ENCODE results near the gene SZRD1. TPM values are rescaled to one million over a fixed set of nuclear protein-coding genes. Genes with fewer than 3 reads are reported as not detected.

SZRD1 gene
- total and polyA plus RNA-seq, 2 of the 4 experiments (the other 2 are of a cell fraction) = 119 to 149 TPM

DNA sequence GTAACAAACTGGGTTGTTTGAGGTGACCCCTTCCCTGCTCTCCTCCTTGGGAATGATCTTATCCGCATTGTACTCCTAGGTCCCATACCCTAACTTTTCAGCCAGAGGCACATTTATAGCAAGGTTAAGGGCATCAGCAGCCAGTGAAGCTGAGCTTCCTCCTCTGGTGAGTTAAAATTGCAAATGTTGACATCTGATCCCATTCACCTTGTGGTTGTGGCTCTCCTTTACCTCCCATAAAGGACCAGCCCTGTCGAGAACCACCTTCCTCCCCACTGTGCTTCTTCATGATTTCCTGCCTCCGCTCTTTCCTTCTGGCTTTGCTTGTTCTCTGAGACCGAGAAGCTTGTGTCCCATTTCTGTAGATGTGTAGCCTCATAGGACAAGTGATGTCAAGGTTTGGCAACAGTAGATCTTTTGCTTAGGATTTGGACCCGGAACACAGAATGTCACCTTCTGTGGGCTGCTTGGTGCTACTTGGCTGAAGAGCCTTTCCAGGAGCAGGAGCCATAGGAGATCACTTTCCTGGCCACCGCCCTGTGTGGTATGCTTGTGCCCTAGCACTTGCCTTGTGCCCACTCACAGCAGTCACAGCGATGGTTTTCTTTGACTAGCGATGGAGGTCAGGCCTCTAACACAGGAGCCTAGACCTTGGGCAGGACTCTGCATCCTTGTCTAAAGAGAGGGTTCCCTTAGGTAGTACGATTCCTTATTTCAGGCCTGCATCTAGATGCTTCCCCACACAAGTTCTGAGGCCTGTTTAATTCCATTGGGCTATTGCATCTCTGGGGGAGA is 18.8 kb downstream of the SZRD1 start:
- Histone ChIP-seq H3K18ac (ENCODE audit: low read depth, low read length) (peak overlapping the region; percentile 53), H3K4me3 (ENCODE audit: insufficient read depth, low read depth, low read length) (no peak overlapping the region), H2BK5ac (ENCODE audit: low read depth, low read length, poor library complexity, severe bottlenecking) (peak overlapping the region; percentile 63), H2AFZ (replicated peaks; ENCODE audit: low read length, poor library complexity) (no peak overlapping the region), H3K27ac (ENCODE audit: insufficient read depth, low read length) (peak overlapping the region; percentile 72), H3K23ac (ENCODE audit: low read depth, low read length) (peak overlapping the region; percentile 44), H2BK120ac (ENCODE audit: low read depth, low read length) (peak overlapping the region; percentile 49), H3K14ac (replicated peaks; ENCODE audit: low read depth, low read length) (peak overlapping the region; percentile 16), H4K8ac (ENCODE audit: low read depth in 2 of 2, low read length in 2 of 2) (peak overlapping the region in 1 of 2 experiments; percentile 42; a peak in 1 of 4 replicates), H2AK5ac (ENCODE audit: low read depth, low read length) (peak overlapping the region; percentile 60), H3K4me2 (ENCODE audit: low read depth, low read length) (peak overlapping the region; percentile 24; the same call in 1 of the 2 replicates), H2BK15ac (ENCODE audit: low read depth, low read length) (peak overlapping the region; percentile 10; the same call in 1 of the 3 replicates), H3K27me3 (ENCODE audit: control insufficient read depth, insufficient read depth, low read length) (no peaks in the 10 kb centered on the region), H4K5ac (ENCODE audit: low read depth, low read length) (peak overlapping the region; percentile 51), H3K9me1 (ENCODE audit: insufficient read depth, low read length) (peaks cover 42% of the 10 kb centered on the region), H4K91ac (ENCODE audit: insufficient read depth, low read depth, low read length) (peak overlapping the region; percentile 30), H3K9me3 (ENCODE audit: control insufficient read depth, insufficient read depth, low read length) (no peaks in the 10 kb centered on the region), H3K36me3 (ENCODE audit: control insufficient read depth, insufficient read depth, low read length) (no peaks in the 10 kb centered on the region), H3K79me1 (ENCODE audit: low read depth in 1 of 2, low read length in 2 of 2) (peaks cover 13 to 76% of the 10 kb centered on the region in 2 experiments), H4K20me1 (ENCODE audit: insufficient read depth, low read length) (peaks cover 66% of the 10 kb centered on the region), H2BK20ac (ENCODE audit: low read depth, low read length) (0 out of 2 replicates have a peak overlapping the region, but pooled peaks have one; percentile 9), H2AK9ac (replicated peaks; ENCODE audit: low read depth, low read length, poor library complexity) (no peak overlapping the region), H3K4me1 (ENCODE audit: control insufficient read depth, insufficient read depth, low read length) (peaks cover 21% of the 10 kb centered on the region), H3K56ac (ENCODE audit: extremely low read depth, insufficient read depth, low read length) (peak overlapping the region; percentile 14; the same call in 1 of the 2 replicates), H3K4ac (ENCODE audit: low read depth, low read length) (peak overlapping the region; percentile 47), H3K9ac (ENCODE audit: low read depth, low read length) (0 out of 2 replicates have a peak overlapping the region, but pooled peaks have one; percentile 11)
- CTCF ChIA-PET = no interaction called here
- DNase-seq (no peak), ATAC-seq (ENCODE audit: low read depth) (no peak; the same call in 1 of the 2 replicates)
- intact Hi-C loops (cut with micrococcal nuclease) (no loop called here), dilution Hi-C loops (cut with HindIII; ENCODE audit: low sequenced_read_pairs, unreplicated experiment) (no loop called here), in situ Hi-C loops (cut with MboI; ENCODE audit: low sequenced_read_pairs) (no loop called here)
- 100% methylated on average over 1 of the region's 9 CpGs; no CpG with 5 or more reads in 1 of the 2 experiments for WGBS, 2 experiments (ENCODE audit: extremely low coverage in 2 of 2, insufficient read length in 1 of 2)
- no TSS peak for BruUV-seq (replicated peaks)
- POLR2A ChIA-PET (ENCODE audit: unreplicated experiment) = interaction anchor here (0.8 kb wide), 1 partner anchor 10 kb away, joined by 3 read pairs; no protein-coding TSS in a partner anchor
- TF ChIP-seq MAZ (IDR thresholded peaks at IDR 0.05; ENCODE audit: borderline replicate concordance, low read depth, low read length) (no peak), MXI1 (IDR thresholded peaks at IDR 0.05; ENCODE audit: borderline replicate concordance, low read depth, low read length) (no peak), MAFK (IDR thresholded peaks at IDR 0.05; ENCODE audit: low read depth, low read length) (no peak), SMC3 (IDR thresholded peaks at IDR 0.05; ENCODE audit: low read depth, low read length) (no peak), BHLHE40 (IDR thresholded peaks at IDR 0.05; ENCODE audit: low read depth, low read length) (no peak), CHD1 (IDR thresholded peaks at IDR 0.05; ENCODE audit: low read depth, low read length) (no peak), CEBPB (IDR thresholded peaks at IDR 0.05; ENCODE audit: low read depth, low read length) (no peak), POLR2A (IDR thresholded peaks at IDR 0.05; ENCODE audit: low read depth, low read length) (no peak), RCOR1 (IDR thresholded peaks at IDR 0.05; ENCODE audit: insufficient replicate concordance, low read length) (no peak), CTCF (conservative IDR thresholded peaks at IDR 0.05; ENCODE audit: low read depth, low read length) (no peak), FOS (IDR thresholded peaks at IDR 0.05; ENCODE audit: low read depth, low read length) (no peak), RFX5 (IDR thresholded peaks at IDR 0.05; ENCODE audit: low read depth, low read length) (no peak)
- TF ChIP-seq, protein P1, sequence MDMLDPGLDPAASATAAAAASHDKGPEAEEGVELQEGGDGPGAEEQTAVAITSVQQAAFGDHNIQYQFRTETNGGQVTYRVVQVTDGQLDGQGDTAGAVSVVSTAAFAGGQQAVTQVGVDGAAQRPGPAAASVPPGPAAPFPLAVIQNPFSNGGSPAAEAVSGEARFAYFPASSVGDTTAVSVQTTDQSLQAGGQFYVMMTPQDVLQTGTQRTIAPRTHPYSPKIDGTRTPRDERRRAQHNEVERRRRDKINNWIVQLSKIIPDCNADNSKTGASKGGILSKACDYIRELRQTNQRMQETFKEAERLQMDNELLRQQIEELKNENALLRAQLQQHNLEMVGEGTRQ (IDR thresholded peaks at IDR 0.05; ENCODE audit: low read depth, low read length) = no peak
- TF ChIP-seq, protein P2, sequence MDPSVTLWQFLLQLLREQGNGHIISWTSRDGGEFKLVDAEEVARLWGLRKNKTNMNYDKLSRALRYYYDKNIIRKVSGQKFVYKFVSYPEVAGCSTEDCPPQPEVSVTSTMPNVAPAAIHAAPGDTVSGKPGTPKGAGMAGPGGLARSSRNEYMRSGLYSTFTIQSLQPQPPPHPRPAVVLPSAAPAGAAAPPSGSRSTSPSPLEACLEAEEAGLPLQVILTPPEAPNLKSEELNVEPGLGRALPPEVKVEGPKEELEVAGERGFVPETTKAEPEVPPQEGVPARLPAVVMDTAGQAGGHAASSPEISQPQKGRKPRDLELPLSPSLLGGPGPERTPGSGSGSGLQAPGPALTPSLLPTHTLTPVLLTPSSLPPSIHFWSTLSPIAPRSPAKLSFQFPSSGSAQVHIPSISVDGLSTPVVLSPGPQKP (IDR thresholded peaks at IDR 0.05; ENCODE audit: borderline replicate concordance, low read depth, low read length) = no peak

All from IMR-90 (cell line).